Liver (tissue), 9 donors: ENCODE measurements around the gene PCSK1. TPM values are rescaled to one million over a fixed set of nuclear protein-coding genes. Genes with fewer than 3 reads are reported as not detected.

ENCODE experiments used
- DNase-seq: peaks from one replicate; pipeline ENCODE4 v3.0.0-alpha.2; 2017; ENCODE audit warnings: low spot score
- H3K27ac ChIP-seq, 2 donors: one replicate each; pipeline ENCODE4 v1.7.0; 2013; ENCODE audit warnings: inconsistent platforms in 2 of 2, low read length in 2 of 2, control low read depth in 1 of 2, low read depth in 1 of 2, mild to moderate bottlenecking in 1 of 2
- H3K27me3 ChIP-seq, 4 donors: one replicate each; pipeline versions ENCODE4 v1.6.1 to v1.7.0; 2013; ENCODE audit warnings: low read length in 3 of 4, inconsistent platforms in 1 of 4, mild to moderate bottlenecking in 1 of 4, moderate library complexity in 1 of 4; ENCODE audit not compliant: control insufficient read depth in 4 of 4, insufficient read depth in 4 of 4
- H3K36me3 ChIP-seq, 4 donors: one replicate each; pipeline versions ENCODE4 v1.6.1 to v1.7.0; 2013; ENCODE audit warnings: low read length in 3 of 4, mild to moderate bottlenecking in 3 of 4, low read depth in 1 of 4, moderate library complexity in 1 of 4; ENCODE audit not compliant: control insufficient read depth in 4 of 4, insufficient read depth in 3 of 4
- H3K4me1 ChIP-seq, 4 donors: one replicate each; pipeline versions ENCODE4 v1.6.1 to v1.7.0; 2013; ENCODE audit warnings: low read length in 3 of 4, mild to moderate bottlenecking in 3 of 4, moderate library complexity in 1 of 4; ENCODE audit not compliant: control insufficient read depth in 4 of 4, insufficient read depth in 4 of 4
- H3K4me3 ChIP-seq, 3 donors: one replicate each; pipeline versions ENCODE4 v1.6.1 to v1.7.0; 2013; ENCODE audit warnings: low read length in 3 of 3, control low read depth in 1 of 3, low read depth in 1 of 3, mild to moderate bottlenecking in 1 of 3
- H3K9ac ChIP-seq, 2 donors: one replicate each; pipeline ENCODE4 v1.7.0; 2013; ENCODE audit warnings: low read length in 2 of 2, mild to moderate bottlenecking in 2 of 2, moderate library complexity in 2 of 2, control low read depth in 1 of 2, low read depth in 1 of 2
- H3K9me3 ChIP-seq, 4 donors: one replicate each; pipeline versions ENCODE4 v1.6.1 to v1.7.0; 2013; ENCODE audit warnings: low read length in 3 of 4; ENCODE audit not compliant: control insufficient read depth in 4 of 4
- EGR1 ChIP-seq, 2 donors: IDR thresholded peaks; 2 replicates each; pipeline ENCODE4 v1.6.1; 2016 to 2018; ENCODE audit warnings: antibody characterized with exemption in 2 of 2, low read depth in 2 of 2
- FOXA1 ChIP-seq: IDR thresholded peaks from 2 replicates; pipeline ENCODE4 v1.6.1; 2016; ENCODE audit warnings: antibody characterized with exemption
- FOXA2 ChIP-seq: IDR thresholded peaks from 2 replicates; pipeline ENCODE4 v1.6.1; 2016; ENCODE audit warnings: antibody characterized with exemption
- GABPA ChIP-seq, 2 donors: IDR thresholded peaks in 1 of 2; conservative IDR thresholded peaks in 1 of 2; 2 replicates each; pipeline ENCODE4 v1.6.1; 2016; ENCODE audit warnings: antibody characterized with exemption in 2 of 2, mild to moderate bottlenecking in 1 of 2, moderate library complexity in 1 of 2
- HNF4A ChIP-seq, 2 donors: conservative IDR thresholded peaks; 2 replicates each; pipeline ENCODE4 v1.6.1; 2016; ENCODE audit warnings: antibody characterized with exemption in 2 of 2, mild to moderate bottlenecking in 2 of 2
- HNF4G ChIP-seq: IDR thresholded peaks from 2 replicates; pipeline ENCODE4 v1.6.1; 2016; ENCODE audit warnings: antibody characterized with exemption
- JUND ChIP-seq, 2 donors: IDR thresholded peaks; 2 replicates each; pipeline ENCODE4 v1.6.1; 2016; ENCODE audit warnings: antibody characterized with exemption in 2 of 2
- NR2F2 ChIP-seq: IDR thresholded peaks from 2 replicates; pipeline ENCODE4 v1.6.1; 2016; ENCODE audit warnings: antibody characterized with exemption
- RAD21 ChIP-seq, 2 donors: IDR thresholded peaks; 2 replicates each; pipeline ENCODE4 v1.6.1; 2016; ENCODE audit warnings: antibody characterized with exemption in 2 of 2, mild to moderate bottlenecking in 2 of 2
- RXRA ChIP-seq, 2 donors: IDR thresholded peaks; 2 replicates each; pipeline ENCODE4 v1.6.1; 2017 to 2018; ENCODE audit warnings: antibody characterized with exemption in 2 of 2, mild to moderate bottlenecking in 1 of 2
- SP1 ChIP-seq: IDR thresholded peaks from 2 replicates; pipeline ENCODE4 v1.6.1; 2018; ENCODE audit warnings: antibody characterized with exemption, mild to moderate bottlenecking
- YY1 ChIP-seq: IDR thresholded peaks from 2 replicates; pipeline ENCODE4 v1.6.1; 2016; ENCODE audit warnings: antibody characterized with exemption, mild to moderate bottlenecking
- WGBS: extraction: QIAGEN DNeasy Blood & Tissue Kit; methylation state at CpG from one replicate; pipeline ENCODE4 v1.1.7; 2013; 5-methylcytosine and 5-hydroxymethylcytosine counted together
- polyA plus RNA-seq, 2 donors: library from polyadenylated mRNA; stranded (reverse) in 1 of 2; unstranded in 1 of 2; fragments of 200-250 nt in 1 of 2; fragments of >200 nt in 1 of 2; fragmentation: Nextera tagmentation in 1 of 2; extraction: Ambion mirVana in 1 of 2; gene quantifications; one replicate each; pipeline versions ENCODE4 v1.2.1 to v1.2.3, GENCODE V29; 2013 to 2015
- total RNA-seq, 2 donors: library from RNA; depleted of rRNA; stranded (reverse); fragments of >200 nt; gene quantifications; one replicate each; pipeline ENCODE4 v1.2.3, GENCODE V29; 2014
- TF ChIP-seq, protein P1 (sequence below): IDR thresholded peaks from 2 replicates; pipeline ENCODE4 v1.6.1; 2016; ENCODE audit warnings: antibody characterized with exemption, mild to moderate bottlenecking
- TF ChIP-seq, protein P2 (sequence below): IDR thresholded peaks from 2 replicates; pipeline ENCODE4 v1.6.1; 2016; ENCODE audit warnings: antibody characterized with exemption
- TF ChIP-seq, protein P3 (sequence below): IDR thresholded peaks from 2 replicates; pipeline ENCODE4 v1.6.1; 2016; ENCODE audit warnings: antibody characterized with exemption
- TF ChIP-seq, protein P4 (sequence below): fragments of 150-350 bp; IDR thresholded peaks from 2 replicates; pipeline ENCODE4 v1.5.1; 2017; ENCODE audit warnings: improper control_type of control experiment, low read depth, low read length; ENCODE audit not compliant: missing input control
- TF ChIP-seq, protein P5 (sequence below): IDR thresholded peaks from 2 replicates; pipeline ENCODE4 v1.6.1; 2016; ENCODE audit warnings: antibody characterized with exemption
- donor health status: healthy.
- donor health status: healthy.
- donor health status: healthy.
- donor health status: healthy.
- donor health status: healthy.

PCSK1 gene
- total and polyA plus RNA-seq, 4 donors: 0.01 to 0.09 (median 0.08) TPM

DNA sequence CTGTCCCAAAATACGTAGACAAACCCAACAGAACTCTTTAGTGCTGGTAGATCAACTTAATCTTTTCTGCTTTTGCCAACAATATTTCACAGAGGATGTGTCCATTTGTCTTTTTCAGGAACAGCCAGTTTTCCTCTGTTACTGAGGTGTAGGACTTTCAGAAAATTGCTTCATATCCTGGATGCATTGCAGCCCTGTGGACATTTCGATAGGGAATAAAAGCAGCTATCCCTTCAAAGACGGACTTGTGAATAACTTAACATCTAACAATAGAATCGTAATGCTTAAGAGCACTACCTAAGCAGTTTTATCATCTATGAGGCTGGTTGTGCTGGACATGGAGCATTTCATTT, 59.7 kb downstream of the PCSK1 start:
- Histone ChIP-seq H3K4me1 (peaks cover 0 to 1% (median 0%) of the 10 kb centered on the region in 4 donors), H3K36me3 (no peaks in the 10 kb centered on the region), H3K27ac (no peak overlapping the region), H3K27me3 (no peaks in the 10 kb centered on the region), H3K9me3 (peaks cover 0 to 1% (median 0%) of the 10 kb centered on the region in 4 donors), H3K4me3 (no peak overlapping the region), H3K9ac (no peak overlapping the region)
- 91% methylated on average over 4 of the region's 4 CpGs for WGBS
- TF ChIP-seq FOXA2 (no peak), YY1 (no peak), JUND (IDR thresholded peaks at IDR 0.05) (no peak), NR2F2 (no peak), RAD21 (IDR thresholded peaks at IDR 0.05) (no peak), SP1 (no peak), RXRA (IDR thresholded peaks at IDR 0.05) (no peak), HNF4G (no peak), FOXA1 (no peak), EGR1 (IDR thresholded peaks at IDR 0.05; ENCODE audit: low read depth in 2 of 2) (no peak), HNF4A (conservative IDR thresholded peaks at IDR 0.05) (no peak)
- TF ChIP-seq, protein P1, sequence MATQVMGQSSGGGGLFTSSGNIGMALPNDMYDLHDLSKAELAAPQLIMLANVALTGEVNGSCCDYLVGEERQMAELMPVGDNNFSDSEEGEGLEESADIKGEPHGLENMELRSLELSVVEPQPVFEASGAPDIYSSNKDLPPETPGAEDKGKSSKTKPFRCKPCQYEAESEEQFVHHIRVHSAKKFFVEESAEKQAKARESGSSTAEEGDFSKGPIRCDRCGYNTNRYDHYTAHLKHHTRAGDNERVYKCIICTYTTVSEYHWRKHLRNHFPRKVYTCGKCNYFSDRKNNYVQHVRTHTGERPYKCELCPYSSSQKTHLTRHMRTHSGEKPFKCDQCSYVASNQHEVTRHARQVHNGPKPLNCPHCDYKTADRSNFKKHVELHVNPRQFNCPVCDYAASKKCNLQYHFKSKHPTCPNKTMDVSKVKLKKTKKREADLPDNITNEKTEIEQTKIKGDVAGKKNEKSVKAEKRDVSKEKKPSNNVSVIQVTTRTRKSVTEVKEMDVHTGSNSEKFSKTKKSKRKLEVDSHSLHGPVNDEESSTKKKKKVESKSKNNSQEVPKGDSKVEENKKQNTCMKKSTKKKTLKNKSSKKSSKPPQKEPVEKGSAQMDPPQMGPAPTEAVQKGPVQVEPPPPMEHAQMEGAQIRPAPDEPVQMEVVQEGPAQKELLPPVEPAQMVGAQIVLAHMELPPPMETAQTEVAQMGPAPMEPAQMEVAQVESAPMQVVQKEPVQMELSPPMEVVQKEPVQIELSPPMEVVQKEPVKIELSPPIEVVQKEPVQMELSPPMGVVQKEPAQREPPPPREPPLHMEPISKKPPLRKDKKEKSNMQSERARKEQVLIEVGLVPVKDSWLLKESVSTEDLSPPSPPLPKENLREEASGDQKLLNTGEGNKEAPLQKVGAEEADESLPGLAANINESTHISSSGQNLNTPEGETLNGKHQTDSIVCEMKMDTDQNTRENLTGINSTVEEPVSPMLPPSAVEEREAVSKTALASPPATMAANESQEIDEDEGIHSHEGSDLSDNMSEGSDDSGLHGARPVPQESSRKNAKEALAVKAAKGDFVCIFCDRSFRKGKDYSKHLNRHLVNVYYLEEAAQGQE: no peak
- TF ChIP-seq, protein P2, sequence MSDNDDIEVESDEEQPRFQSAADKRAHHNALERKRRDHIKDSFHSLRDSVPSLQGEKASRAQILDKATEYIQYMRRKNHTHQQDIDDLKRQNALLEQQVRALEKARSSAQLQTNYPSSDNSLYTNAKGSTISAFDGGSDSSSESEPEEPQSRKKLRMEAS: no peak
- TF ChIP-seq, protein P3, sequence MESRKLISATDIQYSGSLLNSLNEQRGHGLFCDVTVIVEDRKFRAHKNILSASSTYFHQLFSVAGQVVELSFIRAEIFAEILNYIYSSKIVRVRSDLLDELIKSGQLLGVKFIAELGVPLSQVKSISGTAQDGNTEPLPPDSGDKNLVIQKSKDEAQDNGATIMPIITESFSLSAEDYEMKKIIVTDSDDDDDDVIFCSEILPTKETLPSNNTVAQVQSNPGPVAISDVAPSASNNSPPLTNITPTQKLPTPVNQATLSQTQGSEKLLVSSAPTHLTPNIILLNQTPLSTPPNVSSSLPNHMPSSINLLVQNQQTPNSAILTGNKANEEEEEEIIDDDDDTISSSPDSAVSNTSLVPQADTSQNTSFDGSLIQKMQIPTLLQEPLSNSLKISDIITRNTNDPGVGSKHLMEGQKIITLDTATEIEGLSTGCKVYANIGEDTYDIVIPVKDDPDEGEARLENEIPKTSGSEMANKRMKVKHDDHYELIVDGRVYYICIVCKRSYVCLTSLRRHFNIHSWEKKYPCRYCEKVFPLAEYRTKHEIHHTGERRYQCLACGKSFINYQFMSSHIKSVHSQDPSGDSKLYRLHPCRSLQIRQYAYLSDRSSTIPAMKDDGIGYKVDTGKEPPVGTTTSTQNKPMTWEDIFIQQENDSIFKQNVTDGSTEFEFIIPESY: no peak
- DNase-seq: no peak

DNA sequence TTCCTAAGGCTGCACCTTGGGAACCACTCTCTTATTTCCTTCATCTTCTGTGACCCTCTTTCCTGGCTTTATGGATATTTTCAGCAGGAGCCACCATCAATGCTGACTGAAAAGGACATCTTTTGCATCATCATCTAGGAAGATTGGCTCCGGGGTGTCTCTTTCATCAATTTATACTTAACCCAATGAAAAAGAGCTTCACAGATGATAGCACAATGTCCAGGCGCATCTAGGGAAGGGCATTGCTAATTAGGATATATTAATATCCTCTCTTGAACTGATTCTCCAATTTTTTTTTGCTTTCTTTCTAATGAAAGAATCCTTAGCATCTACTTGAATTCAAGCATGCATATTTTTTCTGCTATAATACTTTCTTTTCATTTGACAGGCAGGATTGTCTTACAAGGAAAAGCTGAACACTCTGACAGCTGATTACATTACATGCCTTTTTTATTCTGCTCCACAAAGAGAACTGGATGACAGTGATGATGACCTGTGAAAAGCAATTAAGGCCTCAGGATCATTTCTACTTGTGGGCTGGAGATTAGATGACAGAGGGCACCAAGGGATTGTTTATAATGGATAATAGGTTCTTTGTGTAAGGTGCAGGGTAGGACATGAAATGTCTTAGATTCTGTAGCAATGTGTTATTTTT, 60.2 kb downstream of the PCSK1 start:
- Histone ChIP-seq H3K4me3 (no peak overlapping the region), H3K27ac (no peak overlapping the region), H3K9me3 (peaks cover 0 to 1% (median 0%) of the 10 kb centered on the region in 4 donors), H3K9ac (no peak overlapping the region), H3K4me1 (peaks cover 0 to 1% (median 0%) of the 10 kb centered on the region in 4 donors), H3K36me3 (no peaks in the 10 kb centered on the region), H3K27me3 (no peaks in the 10 kb centered on the region)
- no peak for DNase-seq
- WGBS: 95% methylated on average over 2 of the region's 2 CpGs
- TF ChIP-seq EGR1 (IDR thresholded peaks at IDR 0.05; ENCODE audit: low read depth in 2 of 2) (no peak), YY1 (no peak), FOXA1 (no peak), HNF4A (conservative IDR thresholded peaks at IDR 0.05) (no peak), GABPA (IDR thresholded peaks at IDR 0.05 in 1 of 2, conservative IDR thresholded peaks at IDR 0.05 in 1 of 2) (no peak), JUND (IDR thresholded peaks at IDR 0.05) (no peak), FOXA2 (no peak)
- TF ChIP-seq, protein P4, sequence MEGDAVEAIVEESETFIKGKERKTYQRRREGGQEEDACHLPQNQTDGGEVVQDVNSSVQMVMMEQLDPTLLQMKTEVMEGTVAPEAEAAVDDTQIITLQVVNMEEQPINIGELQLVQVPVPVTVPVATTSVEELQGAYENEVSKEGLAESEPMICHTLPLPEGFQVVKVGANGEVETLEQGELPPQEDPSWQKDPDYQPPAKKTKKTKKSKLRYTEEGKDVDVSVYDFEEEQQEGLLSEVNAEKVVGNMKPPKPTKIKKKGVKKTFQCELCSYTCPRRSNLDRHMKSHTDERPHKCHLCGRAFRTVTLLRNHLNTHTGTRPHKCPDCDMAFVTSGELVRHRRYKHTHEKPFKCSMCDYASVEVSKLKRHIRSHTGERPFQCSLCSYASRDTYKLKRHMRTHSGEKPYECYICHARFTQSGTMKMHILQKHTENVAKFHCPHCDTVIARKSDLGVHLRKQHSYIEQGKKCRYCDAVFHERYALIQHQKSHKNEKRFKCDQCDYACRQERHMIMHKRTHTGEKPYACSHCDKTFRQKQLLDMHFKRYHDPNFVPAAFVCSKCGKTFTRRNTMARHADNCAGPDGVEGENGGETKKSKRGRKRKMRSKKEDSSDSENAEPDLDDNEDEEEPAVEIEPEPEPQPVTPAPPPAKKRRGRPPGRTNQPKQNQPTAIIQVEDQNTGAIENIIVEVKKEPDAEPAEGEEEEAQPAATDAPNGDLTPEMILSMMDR: no peak
- TF ChIP-seq, protein P1: no peak
- TF ChIP-seq, protein P2: no peak
- TF ChIP-seq, protein P5, sequence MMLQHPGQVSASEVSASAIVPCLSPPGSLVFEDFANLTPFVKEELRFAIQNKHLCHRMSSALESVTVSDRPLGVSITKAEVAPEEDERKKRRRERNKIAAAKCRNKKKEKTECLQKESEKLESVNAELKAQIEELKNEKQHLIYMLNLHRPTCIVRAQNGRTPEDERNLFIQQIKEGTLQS: no peak
- TF ChIP-seq, protein P3: no peak
